Measurements from ENCODE around the gene JMJD8.

Gene JMJD8

DNA sequence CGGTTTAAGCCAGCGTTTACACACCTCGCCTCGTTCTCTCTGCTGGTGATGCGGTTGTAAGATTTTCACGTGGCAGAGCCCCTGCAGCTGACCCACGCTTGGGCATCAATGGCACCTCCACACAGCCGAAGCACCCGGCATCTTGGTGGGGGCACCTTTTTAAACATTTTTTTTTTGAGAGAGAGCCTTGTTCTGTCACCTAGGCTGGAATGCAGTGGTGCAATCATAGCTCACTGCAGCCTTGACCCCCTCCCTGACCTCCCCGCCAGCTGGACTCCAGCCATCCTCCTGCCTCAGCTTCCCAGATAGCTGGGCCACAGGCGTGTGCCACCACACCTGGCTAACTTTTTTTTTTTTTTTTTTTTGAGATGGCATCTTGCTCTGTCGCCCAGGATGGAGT is 30.1 kb downstream of the JMJD8 start:
- no peak overlapping the region for H3K9ac ChIP-seq (ENCODE audit: low read length)
- no peak overlapping the region for H3K4me3 ChIP-seq (ENCODE audit: low read length)
- H3K9me3 ChIP-seq (ENCODE audit: control insufficient read depth, low read depth, low read length), result no peaks in the 10 kb centered on the region
- no peaks in the 10 kb centered on the region for H3K4me1 ChIP-seq (ENCODE audit: control insufficient read depth, low read depth, low read length)
- H3K36me3 ChIP-seq (ENCODE audit: control insufficient read depth, low read depth, low read length), result no peaks in the 10 kb centered on the region
- no peaks in the 10 kb centered on the region for H3K27me3 ChIP-seq (ENCODE audit: control insufficient read depth, insufficient read depth, low read length)
- H3K27ac ChIP-seq (ENCODE audit: low read length), result no peak overlapping the region

DNA sequence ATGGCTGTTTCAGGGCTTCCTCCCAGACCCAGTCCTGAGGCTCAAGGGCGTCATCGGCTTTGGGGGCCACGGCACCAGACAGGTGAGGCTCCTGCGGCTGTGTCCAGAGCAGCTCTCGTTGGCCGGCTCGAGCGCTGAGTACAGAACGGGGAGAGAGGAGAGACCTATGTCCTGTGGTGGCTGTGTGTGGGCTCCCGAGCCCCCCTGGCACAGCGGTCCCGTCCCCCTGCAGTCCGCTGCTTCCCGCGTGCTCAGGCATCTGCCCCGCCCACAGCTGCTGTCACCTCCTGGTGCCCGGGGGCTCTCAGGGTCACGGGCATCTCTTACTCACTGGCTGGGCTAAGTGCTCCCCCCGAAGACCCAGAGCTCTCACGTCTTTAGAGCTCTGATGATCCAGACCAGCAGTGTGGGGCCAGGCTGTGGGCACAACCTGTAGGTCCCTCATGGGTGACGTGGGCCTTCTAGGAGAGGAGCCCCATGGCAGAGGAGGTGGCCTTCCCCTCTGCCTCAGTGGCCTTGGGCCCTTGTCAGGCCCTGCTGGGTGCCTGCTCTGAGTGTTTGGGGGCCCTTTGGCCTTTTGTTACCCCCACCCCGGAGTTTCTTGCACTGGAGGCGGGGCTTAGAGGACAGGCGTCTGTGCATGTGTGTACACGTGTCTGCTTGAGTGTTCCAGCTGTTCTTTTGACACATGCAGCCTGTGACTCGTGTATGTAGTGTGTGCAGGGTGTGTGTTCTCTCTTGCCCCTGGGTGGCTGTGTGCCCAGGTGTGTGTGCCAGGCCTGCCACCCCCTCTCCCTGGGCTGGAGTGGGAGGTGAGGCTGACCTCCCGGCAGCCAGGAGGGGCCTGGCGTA is 31.5 kb downstream of the JMJD8 start:
- no peaks in the 10 kb centered on the region for H3K36me3 ChIP-seq (ENCODE audit: control insufficient read depth, low read depth, low read length)
- H3K9ac ChIP-seq (ENCODE audit: low read length), result no peak overlapping the region
- no peak overlapping the region for H3K4me3 ChIP-seq (ENCODE audit: low read length)
- H3K27ac ChIP-seq (ENCODE audit: low read length), result no peak overlapping the region
- peaks cover 5% of the 10 kb centered on the region for H3K4me1 ChIP-seq (ENCODE audit: control insufficient read depth, low read depth, low read length)
- no peaks in the 10 kb centered on the region for H3K9me3 ChIP-seq (ENCODE audit: control insufficient read depth, low read depth, low read length)
- H3K27me3 ChIP-seq (ENCODE audit: control insufficient read depth, insufficient read depth, low read length), result no peaks in the 10 kb centered on the region

DNA sequence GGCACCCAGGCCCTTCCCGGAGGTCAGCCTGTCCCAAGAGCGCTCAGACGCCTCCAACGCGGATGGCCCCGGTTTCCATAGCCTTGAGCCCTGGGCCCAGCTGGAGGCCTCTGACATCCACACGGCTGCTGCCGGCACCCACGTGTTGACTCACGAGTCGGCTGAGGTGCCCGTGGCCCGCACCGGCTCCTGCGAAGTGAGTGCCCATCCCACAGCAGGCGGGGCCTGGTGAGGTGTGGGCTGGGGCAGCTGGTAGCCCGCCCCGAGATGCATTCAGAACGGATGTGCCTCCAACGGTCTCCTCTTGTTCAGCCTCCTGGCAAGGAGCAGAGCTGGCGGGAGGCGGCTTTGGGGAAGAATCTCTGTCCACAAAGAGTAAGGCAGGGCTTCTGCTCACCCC is 32.3 kb downstream of the JMJD8 start:
- no peak overlapping the region for H3K9ac ChIP-seq (ENCODE audit: low read length)
- H3K9me3 ChIP-seq (ENCODE audit: control insufficient read depth, low read depth, low read length), result no peaks in the 10 kb centered on the region
- peaks cover 5% of the 10 kb centered on the region for H3K4me1 ChIP-seq (ENCODE audit: control insufficient read depth, low read depth, low read length)
- no peak overlapping the region for H3K27ac ChIP-seq (ENCODE audit: low read length)
- no peaks in the 10 kb centered on the region for H3K27me3 ChIP-seq (ENCODE audit: control insufficient read depth, insufficient read depth, low read length)
- no peaks in the 10 kb centered on the region for H3K36me3 ChIP-seq (ENCODE audit: control insufficient read depth, low read depth, low read length)
- no peak overlapping the region for H3K4me3 ChIP-seq (ENCODE audit: low read length)

DNA sequence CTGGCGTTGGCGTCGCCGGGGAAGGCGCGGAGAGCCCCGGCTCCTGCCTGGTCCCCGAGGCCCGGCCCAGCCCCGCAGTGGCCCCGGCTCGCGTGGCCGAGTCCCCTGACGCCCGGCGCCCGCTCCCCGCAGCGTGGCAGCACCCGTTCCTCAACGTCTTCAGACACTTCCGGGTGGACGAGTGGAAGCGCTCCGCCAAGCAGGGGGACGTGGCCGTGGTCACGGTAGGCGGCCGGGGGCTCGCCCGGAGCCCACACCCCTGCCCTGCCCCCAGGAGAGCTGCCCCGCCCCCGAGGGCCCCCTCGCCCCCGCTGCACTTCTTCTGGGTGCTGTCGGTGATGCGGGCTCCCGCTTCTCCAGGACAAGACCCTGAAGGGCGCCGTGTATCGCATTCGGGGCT is 34.5 kb downstream of the JMJD8 start:
- H3K4me3 ChIP-seq (ENCODE audit: low read length), result peak overlapping the region; percentile 75
- no peaks in the 10 kb centered on the region for H3K36me3 ChIP-seq (ENCODE audit: control insufficient read depth, low read depth, low read length)
- peak overlapping the region; percentile 74 for H3K9ac ChIP-seq (ENCODE audit: low read length)
- H3K27ac ChIP-seq (ENCODE audit: low read length), result no peak overlapping the region
- no peaks in the 10 kb centered on the region for H3K27me3 ChIP-seq (ENCODE audit: control insufficient read depth, insufficient read depth, low read length)
- no peaks in the 10 kb centered on the region for H3K9me3 ChIP-seq (ENCODE audit: control insufficient read depth, low read depth, low read length)
- peaks cover 5% of the 10 kb centered on the region for H3K4me1 ChIP-seq (ENCODE audit: control insufficient read depth, low read depth, low read length)

DNA sequence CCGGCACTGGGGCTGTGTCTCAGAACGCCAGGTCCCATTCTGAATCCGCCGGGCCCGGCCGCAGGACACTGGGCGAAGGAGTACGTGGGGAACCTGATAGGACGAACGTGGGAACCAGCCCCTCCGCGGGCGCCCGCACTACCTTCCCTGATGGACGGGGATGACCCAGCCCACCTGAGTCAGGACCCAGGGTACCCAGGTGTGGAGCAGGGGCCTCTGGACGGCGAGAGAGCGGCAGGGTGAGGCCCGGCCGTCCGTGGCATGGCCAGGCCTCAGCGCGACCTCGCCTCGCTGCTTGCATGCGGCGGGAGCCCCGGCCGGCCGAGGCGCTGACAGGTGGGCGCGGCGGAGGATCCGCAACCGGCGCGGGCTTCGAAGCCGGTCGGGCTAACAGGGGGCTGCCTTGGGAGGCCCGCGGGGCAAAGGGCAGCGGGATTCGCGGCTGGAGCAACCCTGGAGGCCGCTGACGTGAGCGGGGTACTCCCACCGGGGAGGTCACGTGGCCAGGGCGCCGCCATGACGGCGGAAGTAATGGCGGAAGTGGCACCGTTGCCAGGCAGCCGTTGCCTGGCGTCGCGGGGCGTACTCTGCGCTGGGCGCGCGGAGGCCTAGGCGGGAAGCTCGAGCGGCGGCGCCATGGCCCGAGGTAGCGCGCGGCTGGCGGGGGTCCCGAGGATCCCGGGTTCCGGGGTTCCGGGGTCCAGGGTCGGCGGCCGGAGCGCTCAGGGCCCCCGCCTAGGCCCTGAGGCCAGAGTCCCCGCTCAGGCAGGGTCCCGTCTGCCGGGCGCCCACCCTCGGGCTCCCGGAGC is 35.1 kb downstream of the JMJD8 start, which contains the start of gene WDR90:
TSS of gene WDR90 (plus strand) at position 585 of the 809 bp plus-strand sequence. CDS start at position 637, 52 bp downstream.
- peak within 1 kb of the TSS; percentile 74 for H3K9ac ChIP-seq (ENCODE audit: low read length)
- peak within 1 kb of the TSS; percentile 75 for H3K4me3 ChIP-seq (ENCODE audit: low read length)
- peaks cover 5% of the 10 kb centered on the region for H3K4me1 ChIP-seq (ENCODE audit: control insufficient read depth, low read depth, low read length)
- no peaks in the 10 kb centered on the region for H3K36me3 ChIP-seq (ENCODE audit: control insufficient read depth, low read depth, low read length)
- peak within 1 kb of the TSS; percentile 24 for H3K27ac ChIP-seq (ENCODE audit: low read length)
- no peaks in the 10 kb centered on the region for H3K27me3 ChIP-seq (ENCODE audit: control insufficient read depth, insufficient read depth, low read length)
- H3K9me3 ChIP-seq (ENCODE audit: control insufficient read depth, low read depth, low read length), result no peaks in the 10 kb centered on the region

DNA sequence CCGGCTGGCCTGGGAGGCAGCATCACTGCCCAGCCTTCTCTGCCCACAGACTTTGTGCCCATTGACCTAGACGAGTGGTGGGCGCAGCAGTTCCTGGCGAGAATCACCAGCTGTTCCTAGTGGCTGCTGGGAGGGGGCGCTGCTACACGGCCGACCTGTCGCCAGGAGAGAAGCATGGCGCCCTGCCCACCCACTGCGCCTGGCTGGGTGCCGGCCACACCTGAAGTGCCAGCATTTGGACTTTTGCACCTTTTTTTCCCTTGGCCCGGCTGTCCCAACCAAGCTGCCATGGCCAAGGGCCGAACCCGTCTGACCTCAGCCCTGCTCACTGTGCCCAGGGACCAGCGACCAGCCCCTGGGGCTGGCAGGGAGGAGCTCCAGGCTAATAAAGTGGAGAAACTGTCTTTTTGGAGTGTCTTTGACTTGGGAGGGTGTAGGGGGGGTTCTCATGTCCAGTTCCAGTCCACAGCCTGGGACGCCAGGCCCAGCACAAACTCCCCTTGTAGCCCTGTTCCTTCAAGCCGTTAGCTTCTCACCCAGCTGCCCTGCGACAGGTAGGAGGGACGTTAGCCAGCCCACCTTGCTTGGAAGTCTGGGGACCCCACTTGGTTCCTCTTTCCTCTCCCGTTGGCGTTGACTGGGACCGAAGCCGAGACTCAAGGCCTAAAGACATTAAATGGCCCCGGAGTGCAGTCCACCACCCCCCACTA is 35.9 kb downstream of the JMJD8 start:
- Histone ChIP-seq H3K27ac (ENCODE audit: low read length) (peak overlapping the region; percentile 24), H3K4me3 (ENCODE audit: low read length) (peak overlapping the region; percentile 75), H3K27me3 (ENCODE audit: control insufficient read depth, insufficient read depth, low read length) (peaks cover under 1% of the 10 kb centered on the region), H3K9ac (ENCODE audit: low read length) (peak overlapping the region; percentile 74), H3K36me3 (ENCODE audit: control insufficient read depth, low read depth, low read length) (no peaks in the 10 kb centered on the region), H3K4me1 (ENCODE audit: control insufficient read depth, low read depth, low read length) (peaks cover 5% of the 10 kb centered on the region), H3K9me3 (ENCODE audit: control insufficient read depth, low read depth, low read length) (no peaks in the 10 kb centered on the region)

DNA sequence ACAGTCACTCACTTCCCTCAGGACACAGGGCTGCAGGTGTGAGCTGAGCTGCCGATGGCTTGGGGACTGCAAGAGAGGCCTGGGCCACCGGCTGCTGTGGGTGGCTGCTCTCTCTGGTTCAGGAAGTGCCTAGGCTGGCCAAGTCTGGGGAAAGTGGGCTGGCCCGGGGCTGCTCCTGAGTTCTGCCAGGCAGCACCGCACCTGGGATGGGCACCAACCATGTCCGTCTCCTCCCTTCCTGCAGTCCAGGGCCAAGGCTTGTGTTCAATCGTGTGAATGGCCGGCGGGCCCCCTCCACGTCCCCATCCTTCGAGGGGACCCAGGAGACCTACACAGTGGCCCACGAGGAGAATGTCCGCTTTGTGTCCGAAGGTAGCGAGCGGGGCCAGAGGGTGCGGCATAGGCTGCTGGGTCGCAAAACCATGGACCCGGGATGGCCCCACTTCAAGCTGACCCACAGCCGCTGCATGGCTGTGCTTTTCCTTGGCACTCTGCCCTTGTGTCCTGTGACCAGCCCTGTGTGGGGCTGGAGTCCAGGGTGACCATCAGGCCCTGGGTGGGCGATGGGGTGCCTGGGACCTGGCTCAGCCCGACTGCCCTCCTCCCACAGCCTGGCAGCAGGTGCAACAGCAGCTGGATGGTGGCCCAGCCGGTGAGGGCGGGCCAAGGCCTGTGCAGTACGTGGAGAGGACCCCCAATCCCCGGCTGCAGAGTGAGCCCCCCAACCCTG is 36.8 kb downstream of the JMJD8 start:
- no peaks in the 10 kb centered on the region for H3K36me3 ChIP-seq (ENCODE audit: control insufficient read depth, low read depth, low read length)
- no peak overlapping the region for H3K27ac ChIP-seq (ENCODE audit: low read length)
- H3K27me3 ChIP-seq (ENCODE audit: control insufficient read depth, insufficient read depth, low read length), result peaks cover 9% of the 10 kb centered on the region
- no peaks in the 10 kb centered on the region for H3K9me3 ChIP-seq (ENCODE audit: control insufficient read depth, low read depth, low read length)
- no peak overlapping the region for H3K4me3 ChIP-seq (ENCODE audit: low read length)
- peaks cover 5% of the 10 kb centered on the region for H3K4me1 ChIP-seq (ENCODE audit: control insufficient read depth, low read depth, low read length)
- H3K9ac ChIP-seq (ENCODE audit: low read length), result no peak overlapping the region

DNA sequence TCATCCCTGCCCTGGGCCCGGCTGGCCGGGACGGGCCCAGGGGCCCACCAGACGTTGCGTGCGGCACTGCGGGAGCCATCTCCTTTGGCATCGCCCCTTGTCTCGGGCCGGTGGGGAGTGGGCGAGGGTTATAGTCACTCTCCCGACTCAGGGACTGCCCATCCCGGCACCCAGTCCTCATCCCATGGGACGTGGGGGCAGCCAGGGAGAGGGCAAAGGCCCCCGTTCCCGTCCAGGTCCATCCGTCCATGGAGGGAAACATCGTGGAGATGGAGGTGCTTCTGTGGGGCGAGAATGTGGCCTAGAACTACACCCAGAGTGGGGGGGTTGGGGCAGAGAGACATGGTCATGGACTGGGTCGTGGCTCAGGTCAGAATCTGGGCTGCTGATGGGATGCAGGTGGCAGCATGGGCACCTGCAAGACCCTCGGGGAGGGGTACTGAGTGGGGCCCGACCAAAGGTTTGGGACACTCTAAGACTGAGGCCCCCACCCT is 37.4 kb downstream of the JMJD8 start:
- Histone ChIP-seq H3K9ac (ENCODE audit: low read length) (no peak overlapping the region), H3K27me3 (ENCODE audit: control insufficient read depth, insufficient read depth, low read length) (peaks cover 10% of the 10 kb centered on the region), H3K4me1 (ENCODE audit: control insufficient read depth, low read depth, low read length) (peaks cover 5% of the 10 kb centered on the region), H3K27ac (ENCODE audit: low read length) (no peak overlapping the region), H3K9me3 (ENCODE audit: control insufficient read depth, low read depth, low read length) (no peaks in the 10 kb centered on the region), H3K36me3 (ENCODE audit: control insufficient read depth, low read depth, low read length) (no peaks in the 10 kb centered on the region), H3K4me3 (ENCODE audit: low read length) (no peak overlapping the region)

DNA sequence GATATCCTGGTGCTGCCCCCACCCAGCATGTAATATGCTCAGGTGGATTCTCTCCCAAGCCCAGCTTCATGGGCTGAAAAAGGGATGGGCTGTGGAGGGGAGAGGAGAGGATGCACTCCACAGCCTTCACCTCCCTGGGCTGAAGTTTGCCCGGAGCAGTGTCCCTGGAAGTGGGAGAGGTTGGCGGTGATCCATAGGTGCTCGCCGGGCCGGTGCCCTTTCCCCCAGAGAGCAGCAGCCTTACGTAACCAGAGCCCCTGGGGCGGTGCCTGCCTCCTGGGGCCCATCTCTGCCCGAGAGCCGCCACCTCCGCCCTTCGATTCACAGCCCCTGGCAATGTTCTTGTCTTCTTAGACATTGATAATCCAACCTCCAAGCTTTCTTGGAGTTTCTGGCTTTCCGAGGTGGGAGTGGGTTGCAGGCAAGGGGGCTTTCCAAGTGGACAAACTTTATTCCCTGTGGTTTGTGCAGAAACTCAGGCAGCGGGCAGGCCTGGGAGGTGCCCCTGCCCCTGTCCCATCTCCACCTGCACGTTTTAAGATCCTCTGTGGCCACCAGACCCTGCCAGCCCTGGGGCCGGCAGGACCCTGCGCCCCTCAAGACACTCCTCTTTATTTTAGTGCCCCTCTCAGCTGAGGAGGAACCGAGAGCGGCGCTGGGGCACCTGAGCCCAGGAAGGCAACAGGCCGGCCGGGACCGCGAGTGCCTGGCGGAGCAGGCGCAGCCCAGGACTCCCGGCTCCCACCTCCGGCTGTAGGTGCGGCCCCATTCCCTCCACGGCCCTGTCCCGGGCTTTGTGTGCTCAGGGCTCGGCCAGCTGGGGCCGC is 38.1 kb downstream of the JMJD8 start:
- H3K27me3 ChIP-seq (ENCODE audit: control insufficient read depth, insufficient read depth, low read length), result peaks cover 10% of the 10 kb centered on the region
- no peak overlapping the region for H3K27ac ChIP-seq (ENCODE audit: low read length)
- H3K36me3 ChIP-seq (ENCODE audit: control insufficient read depth, low read depth, low read length), result no peaks in the 10 kb centered on the region
- no peak overlapping the region for H3K9ac ChIP-seq (ENCODE audit: low read length)
- no peaks in the 10 kb centered on the region for H3K9me3 ChIP-seq (ENCODE audit: control insufficient read depth, low read depth, low read length)
- no peak overlapping the region for H3K4me3 ChIP-seq (ENCODE audit: low read length)
- peaks cover 8% of the 10 kb centered on the region for H3K4me1 ChIP-seq (ENCODE audit: control insufficient read depth, low read depth, low read length)

DNA sequence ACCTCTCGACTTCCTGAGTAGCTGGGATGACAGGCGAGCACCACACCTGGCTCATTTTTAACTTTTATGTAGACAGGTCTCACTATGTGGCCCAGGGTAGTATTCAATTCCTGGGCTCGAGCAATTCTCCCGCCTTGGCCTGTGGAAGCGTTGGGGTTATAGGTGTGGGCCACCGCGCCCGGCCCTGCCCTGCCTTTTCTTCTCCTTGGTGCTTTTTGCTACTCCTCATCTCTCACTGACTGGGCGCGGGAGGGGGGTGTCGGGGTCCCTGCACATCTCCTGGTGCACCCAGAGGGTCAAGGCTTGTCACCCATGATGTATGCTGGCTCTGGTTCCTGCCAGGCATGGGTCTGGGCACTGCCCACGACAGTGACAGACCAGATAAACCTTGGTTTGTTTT is 39.6 kb downstream of the JMJD8 start:
- peaks cover 8% of the 10 kb centered on the region for H3K4me1 ChIP-seq (ENCODE audit: control insufficient read depth, low read depth, low read length)
- H3K36me3 ChIP-seq (ENCODE audit: control insufficient read depth, low read depth, low read length), result no peaks in the 10 kb centered on the region
- no peak overlapping the region for H3K4me3 ChIP-seq (ENCODE audit: low read length)
- peaks cover 10% of the 10 kb centered on the region for H3K27me3 ChIP-seq (ENCODE audit: control insufficient read depth, insufficient read depth, low read length)
- H3K9me3 ChIP-seq (ENCODE audit: control insufficient read depth, low read depth, low read length), result no peaks in the 10 kb centered on the region
- no peak overlapping the region for H3K27ac ChIP-seq (ENCODE audit: low read length)
- H3K9ac ChIP-seq (ENCODE audit: low read length), result no peak overlapping the region
